Measurements from ENCODE around the gene RAB3D. TPM values are rescaled to one million over a fixed set of nuclear protein-coding genes. Genes with fewer than 3 reads are reported as not detected.
"Not testable (repeated sequence)": the region's sequence is repeated elsewhere in the genome, so short reads cannot be mapped to it uniquely, and the experiment has no call there.

RAB3D gene
- total RNA-seq, 2 donors from 2014 or later, result 33.9 to 81.2 TPM

- WGBS, result 3% methylated on average over 63 of the region's 65 CpGs
- intact Hi-C loops (cut with DNase I), result loop anchor here (10.0 kb wide), 1 partner anchor 202 kb away; no protein-coding TSS in a partner anchor
- H3K4me1 ChIP-seq (replicated peaks), result peaks cover 18% of the 10 kb centered on the region
These were observed 43.6 kb upstream of the RAB3D start for GRCh38 chr19:11382898-11383705.

GRCh38 chr19:11380653-11381537 is 41.4 kb upstream of the RAB3D start:
- peak; percentile 96 for DNase-seq (ENCODE audit: low spot score)
- H3K27ac ChIP-seq, result peak overlapping the region; percentile 87 to 91
- intact Hi-C loops (cut with DNase I), result loop anchor here (2.0 to 10.0 kb wide), 2 partner anchors 54 to 204 kb away; partner anchors contain the start of genes ODAD3 and PRKCSH
- H3K4me3 ChIP-seq, result peak overlapping the region; percentile 39 to 41
- H3K27me3 ChIP-seq (replicated peaks; ENCODE audit: insufficient read depth), result no peaks in the 10 kb centered on the region
- H3K9me3 ChIP-seq, result no peaks in the 10 kb centered on the region
- 2% methylated on average over 38 of the region's 54 CpGs for WGBS
- no peaks in the 10 kb centered on the region for H3K36me3 ChIP-seq
- H3K4me1 ChIP-seq (replicated peaks), result peaks cover 20% of the 10 kb centered on the region
- TF ChIP-seq POLR2AphosphoS5 (IDR thresholded peaks at IDR 0.05) (peak; percentile 98), CTCF (IDR thresholded peaks at IDR 0.05) (peak; percentile 76 to 93 (median 86)), POLR2A (IDR thresholded peaks at IDR 0.05) (peak; percentile 87)

More at GRCh38 chr19:11382898-11383705, 43.6 kb upstream of the RAB3D start:
- Histone ChIP-seq H3K36me3 (no peaks in the 10 kb centered on the region), H3K27ac (peak overlapping the region in 1 of 2 donors; percentile 51), H3K9me3 (no peaks in the 10 kb centered on the region), H3K27me3 (replicated peaks; ENCODE audit: insufficient read depth) (no peaks in the 10 kb centered on the region), H3K4me3 (peak overlapping the region; percentile 10 to 26)
- no peak for DNase-seq (ENCODE audit: low spot score)
- TF ChIP-seq POLR2AphosphoS5 (IDR thresholded peaks at IDR 0.05) (no peak), CTCF (IDR thresholded peaks at IDR 0.05) (peak; percentile 11 to 75 (median 36))

- no peak for TF ChIP-seq CTCF (IDR thresholded peaks at IDR 0.05)
- TF ChIP-seq POLR2A (IDR thresholded peaks at IDR 0.05), result no peak
- TF ChIP-seq POLR2AphosphoS5 (IDR thresholded peaks at IDR 0.05), result no peak
- Histone ChIP-seq H3K4me3 (peak overlapping the region in 1 of 2 donors; percentile 41), H3K27me3 (replicated peaks; ENCODE audit: insufficient read depth) (no peaks in the 10 kb centered on the region), H3K9me3 (no peaks in the 10 kb centered on the region), H3K27ac (peak overlapping the region; percentile 87 to 91), H3K36me3 (no peaks in the 10 kb centered on the region), H3K4me1 (replicated peaks) (peaks cover 22% of the 10 kb centered on the region)
- 92% methylated on average over 7 of the region's 7 CpGs for WGBS
- intact Hi-C loops (cut with DNase I), result loop anchor here (2.0 to 10.0 kb wide), 3 partner anchors 43 to 205 kb away; partner anchors contain the start of genes ODAD3, PRKCSH and RAB3D
- DNase-seq (ENCODE audit: low spot score), result no peak
These were observed 40.4 kb upstream of the RAB3D start for GRCh38 chr19:11379857-11380350.

- Histone ChIP-seq H3K4me1 (replicated peaks) (peaks cover 22% of the 10 kb centered on the region), H3K27ac (peak overlapping the region; percentile 60 to 94)
- not testable (repeated sequence) for H3K36me3 ChIP-seq; DNase-seq (ENCODE audit: low spot score); H3K9me3 ChIP-seq; H3K4me3 ChIP-seq; H3K27me3 ChIP-seq (replicated peaks; ENCODE audit: insufficient read depth)
- intact Hi-C loops (cut with DNase I), result loop anchor here (5.0 kb wide), 1 partner anchor 42 kb away; the partner anchor contains the start of gene RAB3D
- WGBS, result 92% methylated on average over 14 of the region's 14 CpGs
These were observed 39.9 kb upstream of the RAB3D start for GRCh38 chr19:11379269-11379845.
